GM19099 (cell line): ENCODE data around the gene XIRP1.

ENCODE experiments used
- POLR2A ChIP-seq: IDR thresholded peaks from 3 replicates; pipeline ENCODE4 v1.6.1; 2011; ENCODE audit warnings: low read depth; ENCODE audit not compliant: insufficient read length; ENCODE audit errors: extremely low read depth

The XIRP1 gene, protein sequence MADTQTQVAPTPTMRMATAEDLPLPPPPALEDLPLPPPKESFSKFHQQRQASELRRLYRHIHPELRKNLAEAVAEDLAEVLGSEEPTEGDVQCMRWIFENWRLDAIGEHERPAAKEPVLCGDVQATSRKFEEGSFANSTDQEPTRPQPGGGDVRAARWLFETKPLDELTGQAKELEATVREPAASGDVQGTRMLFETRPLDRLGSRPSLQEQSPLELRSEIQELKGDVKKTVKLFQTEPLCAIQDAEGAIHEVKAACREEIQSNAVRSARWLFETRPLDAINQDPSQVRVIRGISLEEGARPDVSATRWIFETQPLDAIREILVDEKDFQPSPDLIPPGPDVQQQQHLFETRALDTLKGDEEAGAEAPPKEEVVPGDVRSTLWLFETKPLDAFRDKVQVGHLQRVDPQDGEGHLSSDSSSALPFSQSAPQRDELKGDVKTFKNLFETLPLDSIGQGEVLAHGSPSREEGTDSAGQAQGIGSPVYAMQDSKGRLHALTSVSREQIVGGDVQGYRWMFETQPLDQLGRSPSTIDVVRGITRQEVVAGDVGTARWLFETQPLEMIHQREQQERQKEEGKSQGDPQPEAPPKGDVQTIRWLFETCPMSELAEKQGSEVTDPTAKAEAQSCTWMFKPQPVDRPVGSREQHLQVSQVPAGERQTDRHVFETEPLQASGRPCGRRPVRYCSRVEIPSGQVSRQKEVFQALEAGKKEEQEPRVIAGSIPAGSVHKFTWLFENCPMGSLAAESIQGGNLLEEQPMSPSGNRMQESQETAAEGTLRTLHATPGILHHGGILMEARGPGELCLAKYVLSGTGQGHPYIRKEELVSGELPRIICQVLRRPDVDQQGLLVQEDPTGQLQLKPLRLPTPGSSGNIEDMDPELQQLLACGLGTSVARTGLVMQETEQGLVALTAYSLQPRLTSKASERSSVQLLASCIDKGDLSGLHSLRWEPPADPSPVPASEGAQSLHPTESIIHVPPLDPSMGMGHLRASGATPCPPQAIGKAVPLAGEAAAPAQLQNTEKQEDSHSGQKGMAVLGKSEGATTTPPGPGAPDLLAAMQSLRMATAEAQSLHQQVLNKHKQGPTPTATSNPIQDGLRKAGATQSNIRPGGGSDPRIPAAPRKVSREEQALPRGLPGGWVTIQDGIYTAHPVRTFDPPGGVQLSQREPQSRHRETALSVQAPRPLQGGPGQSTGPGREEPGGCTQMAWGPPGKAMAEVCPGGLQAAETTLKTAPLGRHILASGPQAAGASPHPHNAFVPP (N-terminal part only)

DNA sequence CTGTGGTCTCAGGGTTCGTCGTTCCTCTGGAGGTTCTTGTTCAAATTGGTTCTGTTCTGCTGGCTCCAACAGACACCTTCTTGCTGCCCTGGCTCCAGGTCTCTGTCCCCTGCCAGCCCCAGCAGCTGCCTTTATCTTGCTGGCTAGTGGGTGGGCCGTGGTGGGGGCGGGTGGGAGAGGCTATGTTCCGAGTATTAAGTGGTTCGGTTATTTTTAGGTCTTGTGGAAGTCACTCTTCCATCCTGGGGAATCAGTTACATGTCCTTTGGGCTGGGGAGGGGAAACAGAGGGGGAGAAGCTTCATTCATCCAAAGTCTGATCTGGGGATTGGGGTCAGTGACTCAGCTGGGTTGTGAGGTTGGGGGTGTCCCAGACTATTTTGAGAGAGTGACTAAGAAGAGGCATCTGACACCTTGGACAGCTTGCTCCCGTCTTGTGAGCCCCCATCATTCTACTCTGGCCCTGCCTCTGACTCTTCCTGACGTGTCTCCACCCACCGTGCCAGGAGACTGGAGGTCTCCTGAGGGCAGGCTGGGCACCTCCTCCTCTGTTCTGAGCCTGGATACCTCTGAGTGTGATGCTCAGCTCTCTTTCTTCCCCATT, at the start of gene XIRP1:
TSS of gene XIRP1 (minus strand) at position 106 of the 603 bp plus-strand sequence. CDS start 3,150 bp downstream, outside the sequence.
- TF ChIP-seq POLR2A = no peak

DNA sequence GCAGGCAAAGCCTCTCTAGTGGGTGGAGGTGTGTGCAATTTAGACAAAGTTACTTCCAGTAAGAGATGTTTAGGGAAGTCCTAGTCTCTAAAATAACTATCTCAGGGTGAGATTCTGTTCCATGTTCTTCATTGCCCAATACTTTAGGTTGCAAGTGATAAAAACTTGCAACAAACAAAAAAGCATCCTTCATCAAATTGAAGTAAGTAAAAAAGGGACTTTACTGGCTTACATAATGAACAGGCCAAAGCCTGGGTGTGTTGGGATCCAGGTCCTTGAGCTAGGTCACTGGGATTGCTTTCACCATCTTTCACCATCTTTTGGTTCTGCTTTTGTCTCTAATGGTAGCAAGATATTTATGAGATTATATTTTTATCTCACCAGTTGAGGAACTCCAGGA, 49.2 kb upstream of the XIRP1 start:
- no peak for TF ChIP-seq POLR2A

DNA sequence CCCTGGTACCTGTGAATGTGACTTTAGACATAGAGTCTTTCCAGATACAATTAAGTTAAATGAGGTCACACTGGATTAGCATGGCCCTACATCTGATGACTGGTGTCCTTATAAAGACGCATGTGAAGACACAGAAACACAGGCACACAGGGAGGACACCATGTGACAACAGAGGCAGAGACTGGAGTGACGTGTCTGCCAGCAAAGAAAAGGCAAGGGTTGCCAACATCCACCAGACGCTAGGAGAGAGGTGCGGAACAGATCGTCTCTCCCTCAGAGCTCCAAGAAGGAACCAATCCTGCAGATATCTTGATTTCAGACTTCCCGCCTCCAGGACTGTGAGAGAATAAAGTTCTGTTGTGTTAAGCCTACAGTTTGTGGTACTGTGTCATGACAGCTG, 44.6 kb upstream of the XIRP1 start:
- no peak for TF ChIP-seq POLR2A

DNA sequence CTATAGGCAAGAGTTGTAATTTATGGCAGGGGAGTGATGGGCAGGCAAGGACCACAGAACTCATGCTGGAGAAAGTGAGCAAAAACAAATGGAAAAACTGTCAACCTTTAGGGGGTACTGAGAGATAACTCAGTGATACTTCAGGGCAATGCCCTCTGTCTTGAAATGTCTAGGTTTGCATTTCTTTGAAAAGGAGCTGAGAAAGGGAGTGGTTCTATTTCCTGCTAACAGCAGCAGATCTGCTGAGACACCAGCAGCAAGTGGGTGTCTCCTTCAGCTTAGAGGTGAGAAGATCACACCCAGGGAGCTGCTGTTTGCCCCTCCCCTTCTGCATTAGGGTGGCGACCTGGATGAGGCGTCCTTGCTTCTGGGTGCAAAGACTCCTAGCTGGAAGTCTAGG, 42.3 kb upstream of the XIRP1 start:
- no peak for TF ChIP-seq POLR2A

DNA sequence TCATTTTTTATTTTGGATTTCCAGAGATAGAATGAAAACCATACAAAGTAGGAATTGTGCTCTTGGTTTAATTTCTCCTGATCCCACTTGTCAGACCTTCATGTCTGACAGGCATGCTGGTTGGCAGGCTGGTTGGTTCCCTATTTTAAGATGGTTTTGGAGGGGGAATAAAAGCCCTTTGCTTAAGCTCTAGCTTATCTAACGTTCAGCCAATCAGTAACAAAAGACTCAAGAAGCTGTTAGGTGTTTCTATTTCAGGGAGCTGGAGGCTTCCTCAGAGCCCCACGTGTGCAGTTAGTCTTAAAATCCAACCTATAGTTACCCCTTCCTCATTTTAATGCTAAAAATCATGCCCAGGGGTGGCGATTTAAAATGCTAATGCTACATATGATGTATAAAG, 40.5 kb upstream of the XIRP1 start:
- no peak for TF ChIP-seq POLR2A

DNA sequence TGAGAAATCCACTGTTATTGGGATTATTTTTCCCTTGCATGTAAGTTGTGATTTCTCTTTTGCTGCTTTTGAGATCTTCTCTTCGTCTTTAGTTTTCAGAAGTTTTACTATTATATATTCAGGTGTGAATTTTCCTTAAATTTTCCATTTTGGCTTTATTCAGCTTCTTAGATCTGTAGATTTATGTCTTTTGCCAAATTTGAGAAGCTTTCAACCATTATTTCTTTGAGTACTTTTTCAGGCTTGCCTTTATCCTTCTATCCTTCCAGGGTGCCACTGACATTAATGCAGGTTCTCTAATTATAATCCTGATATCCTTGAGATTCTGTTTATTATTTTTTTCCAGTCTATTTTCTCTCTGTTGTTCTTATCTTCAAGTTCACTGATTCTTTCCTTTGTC, 38.1 kb upstream of the XIRP1 start:
- TF ChIP-seq POLR2A = no peak

DNA sequence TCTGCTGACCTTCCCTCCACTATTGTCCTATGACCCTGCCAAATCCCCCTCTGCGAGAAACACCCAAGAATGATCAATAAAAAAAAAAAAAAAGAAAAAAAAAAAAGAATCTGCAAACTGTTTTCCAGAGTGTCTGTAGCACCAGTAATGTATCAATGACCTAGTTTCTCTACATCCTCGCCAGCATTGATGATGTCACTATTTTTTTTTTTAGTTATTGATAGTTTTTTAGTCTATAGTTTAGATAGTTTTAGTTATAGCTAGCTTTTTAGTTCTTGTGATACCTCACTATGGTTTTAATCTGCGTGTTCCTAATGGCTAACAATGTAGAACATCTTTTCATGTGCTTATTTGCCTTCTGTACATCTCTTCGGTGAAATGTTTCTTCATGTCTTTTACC, 36.1 kb upstream of the XIRP1 start:
- TF ChIP-seq POLR2A = no peak

DNA sequence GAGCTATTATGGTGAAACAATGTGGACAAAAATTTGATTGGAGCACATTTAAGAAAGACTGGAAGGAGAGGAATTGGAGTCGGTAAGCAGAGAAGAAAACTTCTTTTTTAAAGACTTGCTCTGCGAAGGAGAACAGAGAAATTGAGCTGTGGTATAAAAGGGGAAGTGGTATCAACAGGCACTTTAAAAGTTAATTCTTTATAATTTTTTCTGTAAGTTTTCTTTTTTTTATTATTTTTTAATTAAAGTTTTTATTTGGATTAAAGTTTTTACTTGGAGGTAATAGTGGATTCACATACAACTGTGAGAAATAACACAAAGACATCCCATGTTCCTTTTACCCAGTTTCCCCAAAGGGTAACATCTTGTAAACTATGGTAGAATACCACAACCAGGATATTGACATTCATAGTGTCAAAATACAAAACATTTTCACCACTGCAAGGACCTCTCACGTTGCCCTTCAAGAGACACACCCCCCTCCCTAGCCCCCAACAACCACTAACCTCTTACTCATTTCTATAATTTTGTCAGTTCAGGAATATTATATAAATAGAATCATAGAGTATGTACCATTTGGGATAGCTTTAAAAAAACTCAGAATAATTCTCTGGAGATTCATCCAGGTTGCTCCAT, 33.8 kb upstream of the XIRP1 start:
- no peak for TF ChIP-seq POLR2A

DNA sequence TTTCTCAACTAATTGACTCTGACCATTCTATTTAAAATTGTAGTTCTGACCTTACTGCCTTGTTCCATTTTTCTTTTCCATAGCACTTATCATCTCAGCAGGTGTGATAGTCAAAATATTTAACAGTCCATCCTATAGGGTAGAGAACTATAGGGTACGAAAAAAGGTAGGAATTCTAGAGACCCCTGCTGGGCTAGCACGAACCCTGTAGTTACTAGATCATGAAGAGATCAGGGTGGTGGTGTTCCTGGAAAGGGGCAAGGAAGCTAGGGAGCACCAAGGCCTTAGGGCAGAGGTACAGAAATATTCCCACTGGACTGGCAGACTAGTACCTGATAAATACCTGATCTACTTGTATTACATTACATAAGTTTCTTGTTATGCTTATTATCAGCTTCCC, 31.9 kb upstream of the XIRP1 start:
- TF ChIP-seq POLR2A = no peak

DNA sequence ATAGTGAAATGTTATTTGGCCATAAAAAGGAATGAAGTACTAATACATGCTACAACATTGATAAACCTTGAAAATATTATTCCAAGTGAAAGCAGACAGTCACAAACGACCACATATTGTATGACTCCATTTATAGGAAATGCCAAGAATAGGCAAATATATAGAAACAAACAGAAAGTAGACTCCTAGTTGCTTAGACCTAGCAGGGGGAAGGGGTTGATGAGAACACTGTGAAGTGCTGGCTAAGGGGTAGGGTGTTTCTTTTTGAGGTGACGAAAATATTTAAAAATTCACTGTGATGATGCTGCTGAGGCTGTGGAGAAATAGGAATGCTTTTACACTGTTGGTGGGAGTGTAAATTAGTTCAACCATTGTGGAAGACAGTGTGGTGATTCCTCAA, 30.5 kb upstream of the XIRP1 start:
- TF ChIP-seq POLR2A = no peak

DNA sequence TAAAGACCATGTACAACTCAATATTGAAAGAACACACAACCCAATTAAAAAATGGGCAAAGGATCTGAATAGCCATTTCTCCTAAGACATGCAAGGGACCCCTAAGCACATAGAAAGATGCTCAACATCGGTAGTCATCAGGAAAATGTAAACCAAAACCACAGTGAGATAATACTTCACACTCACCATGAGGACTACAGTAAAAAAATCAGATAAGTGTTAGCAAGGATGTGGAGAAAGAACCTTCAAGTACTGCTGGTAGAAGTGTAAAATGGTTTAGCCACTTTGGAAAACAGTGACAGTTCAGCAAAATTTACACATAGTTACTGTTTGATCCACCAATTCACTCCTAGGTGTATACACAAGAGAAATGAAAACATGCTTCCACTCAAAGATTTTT, 30.1 kb upstream of the XIRP1 start:
- no peak for TF ChIP-seq POLR2A

DNA sequence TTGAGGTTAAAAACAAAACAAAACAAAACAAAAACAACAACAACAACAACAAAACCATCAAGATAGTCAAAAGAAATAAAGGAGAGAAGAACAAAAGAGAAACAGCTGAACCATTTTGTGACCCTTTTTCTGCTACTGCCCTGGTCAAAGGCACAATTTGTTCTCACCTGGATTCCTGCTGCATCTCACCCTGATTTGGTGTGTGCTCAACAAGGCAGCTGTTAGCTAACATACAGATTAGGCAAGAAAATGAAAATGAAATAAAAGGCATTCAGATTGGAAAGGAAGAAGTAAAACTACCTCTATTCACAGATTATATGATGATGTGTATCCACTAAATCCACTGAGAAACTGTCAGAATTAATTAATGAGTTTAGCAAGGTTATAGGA, 28.7 kb upstream of the XIRP1 start:
- no peak for TF ChIP-seq POLR2A

DNA sequence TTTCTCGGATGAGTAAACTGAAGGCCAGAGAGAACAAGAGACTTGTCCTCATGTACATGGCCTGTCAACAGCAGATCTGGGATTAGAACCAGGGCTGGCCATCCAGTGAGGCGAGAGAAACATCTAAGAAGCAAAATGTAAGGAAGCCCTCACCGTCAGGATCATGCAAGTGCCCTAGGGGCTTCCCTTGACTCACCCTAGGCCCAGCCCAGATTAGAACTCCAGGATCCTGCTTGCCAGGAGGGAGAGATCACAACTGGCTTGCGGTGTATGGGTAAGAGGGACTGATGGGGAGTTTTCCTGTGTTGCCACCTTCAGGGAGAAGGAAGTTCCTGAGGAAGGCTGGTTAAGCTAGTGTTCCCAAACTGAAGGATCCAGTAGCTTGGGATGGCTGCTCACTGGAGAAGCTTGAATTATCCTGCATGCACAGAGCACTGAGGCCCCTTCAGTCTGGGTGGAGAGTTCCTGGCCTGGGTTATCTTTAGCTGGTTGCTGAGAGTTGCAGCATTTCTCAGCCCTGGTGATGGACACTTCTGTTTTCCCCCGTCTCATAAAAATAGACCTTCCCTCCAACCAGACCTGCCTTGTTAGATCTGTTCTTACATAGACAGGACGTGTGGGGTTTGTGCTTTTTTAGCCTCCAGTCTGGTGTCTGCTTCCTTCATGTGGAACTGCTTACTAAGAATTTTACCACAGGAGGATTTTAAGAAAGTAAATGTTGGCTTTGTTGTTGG, 28.2 kb upstream of the XIRP1 start:
- TF ChIP-seq POLR2A = no peak

DNA sequence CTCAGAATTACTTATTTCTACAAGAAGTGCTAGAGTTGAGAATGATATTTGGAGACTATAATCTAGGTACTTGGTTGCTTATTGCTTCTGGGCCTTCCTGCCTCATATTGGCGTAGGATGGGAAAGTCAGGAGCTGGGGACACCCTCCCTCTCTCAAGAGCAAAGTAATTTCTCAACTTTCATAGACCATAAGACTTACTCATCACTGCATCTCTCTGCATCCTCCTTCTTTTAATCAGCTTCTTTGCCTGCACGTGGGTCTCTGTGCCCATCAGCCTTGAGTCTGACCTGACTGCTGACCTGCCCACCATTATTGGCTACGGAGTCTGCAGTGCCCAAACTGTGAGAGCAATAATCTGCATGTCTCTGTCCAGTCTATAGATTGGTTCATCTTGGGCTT, 27.3 kb upstream of the XIRP1 start:
- no peak for TF ChIP-seq POLR2A
